ENCODE measurements around the gene FBN2. TPM values are rescaled to one million over a fixed set of nuclear protein-coding genes. Genes with fewer than 3 reads are reported as not detected.

Gene FBN2
- total and polyA plus RNA-seq, 9 of the 15 experiments (the other 6 are each of a cell fraction or from before 2014, with no cell fraction given), result 0.01 to 0.09 TPM; not detected in 7

GRCh38 chr5:128358826-128359225 is 179.2 kb downstream of the FBN2 start (continued):
- TF ChIP-seq, protein P1, sequence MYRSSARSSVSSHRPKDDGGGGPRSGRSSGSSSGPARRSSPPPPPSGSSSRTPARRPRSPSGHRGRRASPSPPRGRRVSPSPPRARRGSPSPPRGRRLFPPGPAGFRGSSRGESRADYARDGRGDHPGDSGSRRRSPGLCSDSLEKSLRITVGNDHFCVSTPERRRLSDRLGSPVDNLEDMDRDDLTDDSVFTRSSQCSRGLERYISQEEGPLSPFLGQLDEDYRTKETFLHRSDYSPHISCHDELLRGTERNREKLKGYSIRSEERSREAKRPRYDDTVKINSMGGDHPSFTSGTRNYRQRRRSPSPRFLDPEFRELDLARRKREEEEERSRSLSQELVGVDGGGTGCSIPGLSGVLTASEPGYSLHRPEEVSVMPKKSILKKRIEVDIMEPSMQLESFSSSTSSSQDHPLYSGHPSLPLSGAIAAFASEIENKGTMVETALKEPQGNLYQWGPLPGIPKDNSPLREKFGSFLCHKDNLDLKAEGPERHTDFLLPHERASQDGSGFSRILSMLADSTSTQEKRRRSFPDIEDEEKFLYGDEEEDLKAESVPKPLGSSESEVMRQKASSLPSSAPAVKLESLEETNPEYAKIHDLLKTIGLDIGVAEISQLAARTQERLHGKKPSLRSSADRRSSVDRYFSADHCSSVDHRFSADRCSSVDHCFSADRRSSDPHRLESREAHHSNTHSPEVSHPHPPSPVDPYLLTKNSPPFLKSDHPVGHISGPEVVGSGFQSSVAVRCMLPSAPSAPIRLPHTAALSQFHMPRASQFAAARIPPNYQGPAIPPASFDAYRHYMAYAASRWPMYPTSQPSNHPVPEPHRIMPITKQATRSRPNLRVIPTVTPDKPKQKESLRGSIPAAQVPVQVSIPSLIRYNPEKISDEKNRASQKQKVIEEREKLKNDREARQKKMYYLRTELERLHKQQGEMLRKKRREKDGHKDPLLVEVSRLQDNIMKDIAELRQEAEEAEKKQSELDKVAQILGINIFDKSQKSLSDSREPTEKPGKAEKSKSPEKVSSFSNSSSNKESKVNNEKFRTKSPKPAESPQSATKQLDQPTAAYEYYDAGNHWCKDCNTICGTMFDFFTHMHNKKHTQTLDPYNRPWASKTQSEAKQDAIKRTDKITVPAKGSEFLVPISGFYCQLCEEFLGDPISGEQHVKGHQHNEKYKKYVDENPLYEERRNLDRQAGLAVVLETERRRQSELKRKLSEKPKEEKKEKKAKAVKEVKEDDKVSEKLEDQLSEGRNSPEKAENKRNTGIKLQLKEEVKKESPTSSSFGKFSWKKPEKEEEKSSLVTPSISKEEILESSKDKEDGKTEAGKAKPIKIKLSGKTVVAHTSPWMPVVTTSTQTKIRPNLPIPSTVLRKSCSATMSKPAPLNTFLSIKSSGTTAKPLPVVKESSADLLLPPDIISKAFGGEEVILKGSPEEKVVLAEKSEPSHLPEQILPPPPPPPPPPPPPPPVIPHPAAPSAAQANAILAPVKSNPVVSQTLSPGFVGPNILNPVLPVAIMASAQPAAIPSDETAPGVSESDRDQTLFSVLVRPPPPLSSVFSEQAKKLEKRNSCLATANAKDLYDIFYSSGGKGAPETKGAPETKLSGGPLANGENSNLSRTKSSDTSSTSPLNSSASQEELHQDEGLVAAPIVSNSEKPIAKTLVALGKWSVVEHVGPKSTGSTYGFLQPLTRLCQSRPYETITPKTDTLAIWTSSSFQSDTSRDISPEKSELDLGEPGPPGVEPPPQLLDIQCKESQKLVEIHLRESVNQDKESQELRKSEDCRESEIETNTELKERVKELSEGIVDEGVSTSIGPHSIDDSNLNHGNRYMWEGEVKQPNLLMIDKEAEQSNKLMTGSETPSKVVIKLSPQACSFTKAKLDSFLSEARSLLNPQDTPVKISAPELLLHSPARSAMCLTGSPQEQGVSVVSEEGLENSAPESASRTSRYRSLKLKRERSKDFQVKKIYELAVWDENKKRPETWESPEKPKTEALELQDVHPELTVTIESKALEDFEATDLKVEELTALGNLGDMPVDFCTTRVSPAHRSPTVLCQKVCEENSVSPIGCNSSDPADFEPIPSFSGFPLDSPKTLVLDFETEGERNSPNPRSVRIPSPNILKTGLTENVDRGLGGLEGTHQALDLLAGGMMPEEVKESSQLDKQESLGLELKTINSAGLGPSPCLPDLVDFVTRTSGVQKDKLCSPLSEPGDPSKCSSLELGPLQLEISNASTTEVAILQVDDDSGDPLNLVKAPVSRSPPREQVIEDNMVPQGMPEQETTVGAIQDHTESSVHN (IDR thresholded peaks at IDR 0.05; ENCODE audit: borderline replicate concordance in 1 of 2, low read depth in 1 of 2), result no peak

DNA sequence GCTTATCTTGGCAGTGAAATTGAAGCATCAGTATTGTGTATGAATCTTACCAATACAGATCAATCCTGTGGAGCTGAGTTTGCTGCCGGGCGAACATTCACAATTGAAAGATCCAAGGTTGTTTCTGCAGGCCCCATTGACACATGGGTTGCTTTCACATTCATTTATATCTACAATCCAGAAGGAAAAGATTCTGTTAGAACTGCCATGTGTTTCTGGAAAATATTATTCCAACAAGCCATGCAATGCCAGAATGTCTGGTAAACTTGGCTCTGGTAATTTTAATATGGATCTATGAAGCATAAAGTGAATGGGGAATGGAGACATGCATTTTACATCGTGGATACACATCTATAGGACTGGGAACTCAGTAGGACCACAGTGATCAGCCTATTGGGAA is 180.8 kb downstream of the FBN2 start:
- WGBS (ENCODE audit: insufficient coverage, low coverage, missing lambda C conversion rate), result 0% methylated on average over 3 of the region's 3 CpGs
- no peak overlapping the region for H2AFZ ChIP-seq (ENCODE audit: low read depth, low read length)
- H3K4me2 ChIP-seq (ENCODE audit: insufficient read depth, low read length), result no peak overlapping the region
- BruUV-seq (replicated peaks), result no TSS peak
- no peak overlapping the region for H3K9ac ChIP-seq (ENCODE audit: insufficient read depth in 1 of 2, low read depth in 2 of 2, low read length in 2 of 2)
- intact Hi-C loops (cut with micrococcal nuclease), result no loop called here
- FAIRE-seq (no peak), ATAC-seq (no peak), DNase-seq (ENCODE audit: extremely low read depth in 1 of 4, low spot score in 3 of 4) (no peak)
- TF ChIP-seq SETDB1 (IDR thresholded peaks at IDR 0.05; ENCODE audit: low read length) (no peak), HNRNPL (IDR thresholded peaks at IDR 0.05; ENCODE audit: low read depth, low read length) (no peak), HLTF (IDR thresholded peaks at IDR 0.05) (no peak), RBM22 (IDR thresholded peaks at IDR 0.05; ENCODE audit: low read depth, low read length, poor library complexity, severe bottlenecking) (no peak), ZNF146 (CRISPR knock-in tag; IDR thresholded peaks at IDR 0.05; ENCODE audit: unreplicated experiment) (no peak), LCOR (CRISPR knock-in tag; IDR thresholded peaks at IDR 0.05) (no peak), ZNF551 (CRISPR knock-in tag; IDR thresholded peaks at IDR 0.05) (no peak), MCM2 (IDR thresholded peaks at IDR 0.05; ENCODE audit: low read depth) (no peak), PHF20 (IDR thresholded peaks at IDR 0.05; ENCODE audit: partially characterized antibody) (no peak)
- no peaks in the 10 kb centered on the region for H3K36me3 ChIP-seq (ENCODE audit: control insufficient read depth, insufficient read depth, low read length)
- no peaks in the 10 kb centered on the region for H3K4me1 ChIP-seq (replicated peaks in 1 of 2; ENCODE audit: control insufficient read depth in 2 of 2, insufficient read depth in 2 of 2, low read length in 2 of 2)
- in situ Hi-C loops (cut with MboI), result no loop called here
- H3K4me3 ChIP-seq, result no peak overlapping the region
- H3K9me1 ChIP-seq (ENCODE audit: control insufficient read depth, insufficient read depth, low read length), result no peaks in the 10 kb centered on the region
- CTCF ChIA-PET (ENCODE audit: low intra/inter-chr PET ratio), result no interaction called here
- H3K79me2 ChIP-seq (ENCODE audit: control insufficient read depth, insufficient read depth, low read length), result no peaks in the 10 kb centered on the region
- no peak overlapping the region for H3K27ac ChIP-seq (ENCODE audit: extremely low read depth, low read depth, low read length)
- H4K20me1 ChIP-seq (replicated peaks; ENCODE audit: control insufficient read depth, insufficient read depth, low read length), result no peaks in the 10 kb centered on the region
- H3K9me3 ChIP-seq (replicated peaks; ENCODE audit: control insufficient read depth, insufficient read depth, low read depth, low read length), result no peaks in the 10 kb centered on the region
- H3K27me3 ChIP-seq (ENCODE audit: control insufficient read depth in 2 of 2, insufficient read depth in 2 of 2, low read length in 2 of 2), result no peaks in the 10 kb centered on the region
- POLR2A ChIA-PET, result no interaction called here
